GM12864 (cell line): ENCODE measurements around the gene CEP350.

Experiments used
- DNase-seq: peaks from one replicate; pipeline ENCODE4 v3.0.0-alpha.2; 2011; ENCODE audit warnings: low read depth
- H3K4me3 ChIP-seq: 2 replicates; pipeline ENCODE4 v1.5.1; 2011; ENCODE audit warnings: mild to moderate bottlenecking, low read depth, low read length, control low read depth
- CTCF ChIP-seq: IDR thresholded peaks from 2 replicates; pipeline ENCODE4 v1.5.1; 2011; ENCODE audit warnings: low read depth, mild to moderate bottlenecking, moderate library complexity, low read length, control low read depth, inconsistent platforms; ENCODE audit errors: missing control alignments

The CEP350 gene

GRCh38 chr1:179929955-179930798 is 24.4 kb upstream of the CEP350 start:
- DNase-seq = no peak
- no peak for TF ChIP-seq CTCF
- no peak overlapping the region for H3K4me3 ChIP-seq

- TF ChIP-seq CTCF = no peak
- no peak for DNase-seq
- H3K4me3 ChIP-seq = no peak overlapping the region
These were observed 23.7 kb upstream of the CEP350 start for GRCh38 chr1:179930867-179931266.

- no peak for TF ChIP-seq CTCF
- H3K4me3 ChIP-seq = no peak overlapping the region
- DNase-seq = no peak
These were observed 21.4 kb upstream of the CEP350 start for GRCh38 chr1:179933219-179933618.

- DNase-seq = no peak
- H3K4me3 ChIP-seq = no peak overlapping the region
- TF ChIP-seq CTCF = no peak
These were observed 18.6 kb upstream of the CEP350 start for GRCh38 chr1:179935909-179936496.

GRCh38 chr1:179937668-179938254 is 16.8 kb upstream of the CEP350 start:
- no peak for DNase-seq
- no peak for TF ChIP-seq CTCF
- no peak overlapping the region for H3K4me3 ChIP-seq

- no peak for DNase-seq
- no peak overlapping the region for H3K4me3 ChIP-seq
These were observed 15.9 kb upstream of the CEP350 start for GRCh38 chr1:179938752-179939151.

More at GRCh38 chr1:179938752-179939151, 15.9 kb upstream of the CEP350 start:
- no peak for TF ChIP-seq CTCF
